Measurements from ENCODE around the gene EYA4. TPM values are rescaled to one million over a fixed set of nuclear protein-coding genes. Genes with fewer than 3 reads are reported as not detected.

The EYA4 gene
- 0.81 and 1.3 TPM in 2 replicates for total RNA-seq

GRCh38 chr6:133241086-133241900 lies at the start of gene EYA4:
TSS of gene EYA4 (plus strand) at chr6:133241357. CDS start at chr6:133274781, 33,424 bp downstream.

Data from cardiac ventricle fibroblast (primary cell).